CD4-positive, alpha-beta T cell treated with Interleukin-12 subunit alpha and Interleukin-12 subunit beta, for 1 hour (primary cell): ENCODE results near the gene KLHL21.

ENCODE experiments used
- DNase-seq: peaks from one replicate; pipeline ENCODE4 v3.0.0-alpha.2; 2020

Gene KLHL21

GRCh38 chr1:6546326-6546725 lies 56.3 kb downstream of the KLHL21 start:
- no peak for DNase-seq

DNA sequence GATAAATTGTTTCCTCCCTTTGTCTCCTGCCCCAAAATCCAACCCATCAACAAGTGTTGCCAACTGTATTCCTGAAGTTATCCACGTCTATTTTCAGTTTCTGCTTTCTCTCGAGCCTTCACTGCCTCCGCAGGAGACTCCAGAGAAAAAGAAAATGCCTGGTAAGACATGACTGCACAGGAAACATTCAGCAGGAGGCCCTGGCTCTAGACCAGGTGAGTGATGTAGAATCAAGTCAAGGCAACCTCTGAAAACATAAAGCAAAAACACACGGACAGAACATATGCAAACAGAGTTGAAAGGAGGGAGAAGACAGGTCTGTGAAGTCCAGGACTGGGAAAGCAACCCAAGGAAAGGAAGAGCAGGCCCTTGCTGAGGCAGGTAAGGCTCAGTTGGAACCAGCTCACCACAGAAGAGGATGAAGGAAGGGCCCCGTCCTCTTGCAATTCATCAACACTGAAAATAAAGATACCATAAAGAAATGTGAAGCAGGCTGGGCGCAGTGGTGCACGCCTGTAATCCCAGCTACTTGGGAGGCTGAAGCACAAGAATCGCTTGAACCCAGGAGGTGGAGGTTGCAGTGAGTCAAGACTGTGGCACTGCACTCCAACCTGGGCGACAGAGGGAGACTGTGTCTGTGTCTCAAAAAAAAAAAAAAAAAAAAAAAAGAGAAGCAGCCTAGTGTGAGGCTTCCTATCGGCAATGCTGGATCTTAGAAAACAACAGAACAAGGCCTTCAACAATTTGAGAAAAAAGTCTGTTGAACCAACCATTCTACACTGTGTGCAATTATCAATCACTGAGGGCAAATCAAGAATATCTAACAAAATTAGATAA lies 57.2 kb downstream of the KLHL21 start:
- DNase-seq = peak; percentile 4

DNA sequence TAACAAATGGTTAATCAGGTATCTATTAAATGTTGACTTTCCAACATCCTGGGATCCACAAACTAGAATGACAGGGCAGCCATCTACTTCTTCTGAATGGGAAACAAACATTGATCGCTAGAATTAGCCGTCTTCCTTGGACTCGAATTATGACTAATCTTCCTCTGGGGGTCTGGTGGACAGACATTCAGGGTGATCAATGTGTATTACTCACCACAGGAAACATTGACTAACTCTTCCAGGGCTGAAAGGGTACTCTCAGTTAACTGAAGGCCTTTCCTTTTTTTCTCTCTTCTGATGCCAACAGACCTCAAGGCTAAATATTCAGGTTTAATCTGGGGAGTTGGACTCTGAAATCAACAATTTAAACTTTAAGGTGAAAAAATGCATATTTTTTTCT lies 57.8 kb downstream of the KLHL21 start:
- no peak for DNase-seq
